ENCODE data around the gene YIPF1.
"Not testable (repeated sequence)": the region's sequence is repeated elsewhere in the genome, so short reads cannot be mapped to it uniquely, and the experiment has no call there.

YIPF1 gene

GRCh38 chr1:53837646-53837923, 52.0 kb downstream of the YIPF1 start:
- DNase-seq = peak in 1 of 2 experiments; percentile 20

- DNase-seq = no peak
Measured at GRCh38 chr1:53835491-53835890, 54.1 kb downstream of the YIPF1 start.

- DNase-seq = no peak
Measured at GRCh38 chr1:53834776-53835175, 54.8 kb downstream of the YIPF1 start.

- no peak for DNase-seq
Measured at GRCh38 chr1:53833393-53833792, 56.2 kb downstream of the YIPF1 start.

- peak in 1 of 2 experiments; percentile 13 for DNase-seq
Measured at GRCh38 chr1:53826367-53826766, 63.2 kb downstream of the YIPF1 start.

- peak in 1 of 2 experiments; percentile 7 for DNase-seq
Measured at GRCh38 chr1:53825306-53825705, 64.3 kb downstream of the YIPF1 start.

GRCh38 chr1:53822931-53823330, 66.7 kb downstream of the YIPF1 start:
- DNase-seq = peak; percentile 49 to 53

GRCh38 chr1:53821380-53821779, 68.2 kb downstream of the YIPF1 start:
- no peak for DNase-seq

GRCh38 chr1:53819387-53819786, 70.2 kb downstream of the YIPF1 start:
- DNase-seq = no peak

GRCh38 chr1:53816584-53816983, 73.0 kb downstream of the YIPF1 start:
- DNase-seq = not testable (repeated sequence)

GRCh38 chr1:53815484-53815883, 74.1 kb downstream of the YIPF1 start:
- DNase-seq = not testable (repeated sequence)

- DNase-seq = no peak
Measured at GRCh38 chr1:53811414-53811851, 78.2 kb downstream of the YIPF1 start.

GRCh38 chr1:53810497-53810896, 79.1 kb downstream of the YIPF1 start:
- no peak for DNase-seq

GRCh38 chr1:53810007-53810406, 79.6 kb downstream of the YIPF1 start:
- DNase-seq = no peak

- DNase-seq = no peak
Measured at GRCh38 chr1:53807916-53808315, 81.7 kb downstream of the YIPF1 start.

GRCh38 chr1:53804791-53805505, 84.6 kb downstream of the YIPF1 start:
- DNase-seq = no peak

GRCh38 chr1:53804181-53804580, 85.4 kb downstream of the YIPF1 start:
- DNase-seq = no peak

Measured in AML-193 (cell line).